BJ (cell line): ENCODE results near the gene FOXN3. TPM values are rescaled to one million over a fixed set of nuclear protein-coding genes. Genes with fewer than 3 reads are reported as not detected.

Experiments used
- CTCF ChIA-PET: fragments of 350-600 bp; formaldehyde crosslinking; extraction: SDS; loops from one replicate; lab custom pipeline; 2021; ENCODE audit warnings: antibody characterized with exemption, inconsistent platforms; lab: Yijun Ruan, JAX
- POLR2A ChIA-PET: fragments of 300-600 bp; sonication (Branson Sonifier 250); formaldehyde crosslinking; extraction: SDS; loops from one replicate; lab custom pipeline; 2021; ENCODE audit warnings: antibody characterized with exemption; lab: Charles Lee
- DNase-seq: peaks from one replicate; pipeline ENCODE4 v3.0.0-alpha.2; 2011; ENCODE audit warnings: low read depth
- H3K27me3 ChIP-seq: 2 replicates; pipeline ENCODE4 v1.6.0; 2011; ENCODE audit warnings: low read length; ENCODE audit not compliant: control insufficient read depth, insufficient read depth
- H3K36me3 ChIP-seq: 2 replicates; pipeline ENCODE4 v1.5.1; 2011; ENCODE audit warnings: low read length; ENCODE audit not compliant: control insufficient read depth, insufficient read depth
- H3K4me3 ChIP-seq: 2 replicates; pipeline ENCODE4 v1.5.1; 2011; ENCODE audit warnings: low read depth, mild to moderate bottlenecking, control low read depth, low read length
- CTCF ChIP-seq: IDR thresholded peaks from 2 replicates; pipeline ENCODE4 v1.5.1; 2011; ENCODE audit warnings: low read depth, mild to moderate bottlenecking, control low read depth, inconsistent platforms, low read length, moderate library complexity; ENCODE audit not compliant: insufficient read depth
- polyA plus RNA-seq: library from polyadenylated mRNA; depleted of rRNA; stranded (reverse); fragments of >200 nt; gene quantifications from 2 replicates; pipeline ENCODE4 v1.2.3, GENCODE V29; 2011

The FOXN3 gene
- polyA plus RNA-seq, 1 experiment, result 30.2 TPM

- no peak for TF ChIP-seq CTCF
- Histone ChIP-seq H3K36me3 (no peaks in the 10 kb centered on the region), H3K27me3 (no peaks in the 10 kb centered on the region), H3K4me3 (no peak overlapping the region)
- ChIA-PET POLR2A (interaction anchor here (0.6 kb wide), 1 partner anchor 709 kb away, joined by 3 read pairs; no protein-coding TSS in a partner anchor), CTCF (no interaction called here)
- DNase-seq, result peak; percentile 31
Measured at GRCh38 chr14:89330236-89331002, 86.6 kb downstream of the FOXN3 start.

DNA sequence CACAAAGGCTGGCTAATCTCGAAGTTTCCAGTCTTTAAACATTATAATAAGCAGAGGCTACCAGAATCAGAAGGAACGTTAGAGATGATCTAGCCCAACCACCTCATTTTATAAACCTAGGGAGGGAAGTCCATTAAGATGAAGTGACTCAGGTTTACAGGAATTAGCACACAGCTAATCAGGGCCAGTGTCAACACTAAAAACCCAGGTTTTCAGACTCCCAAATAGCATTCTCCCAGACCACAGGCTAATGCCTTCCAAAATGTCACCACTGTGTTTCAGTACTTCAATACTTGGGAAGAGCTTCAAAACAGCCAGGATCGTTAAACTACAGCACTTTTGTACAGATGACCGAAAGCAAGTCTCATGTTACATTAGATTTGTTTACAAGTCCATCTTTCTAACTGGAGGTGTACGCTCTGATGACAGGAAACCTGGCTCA, 89.2 kb downstream of the FOXN3 start:
- ChIA-PET CTCF (interaction anchor here (0.8 kb wide), 1 partner anchor 151 kb away, joined by 3 read pairs; no protein-coding TSS in a partner anchor), POLR2A (no interaction called here)
- DNase-seq, result no peak
- Histone ChIP-seq H3K36me3 (no peaks in the 10 kb centered on the region), H3K4me3 (no peak overlapping the region), H3K27me3 (no peaks in the 10 kb centered on the region)
- TF ChIP-seq CTCF, result no peak

DNA sequence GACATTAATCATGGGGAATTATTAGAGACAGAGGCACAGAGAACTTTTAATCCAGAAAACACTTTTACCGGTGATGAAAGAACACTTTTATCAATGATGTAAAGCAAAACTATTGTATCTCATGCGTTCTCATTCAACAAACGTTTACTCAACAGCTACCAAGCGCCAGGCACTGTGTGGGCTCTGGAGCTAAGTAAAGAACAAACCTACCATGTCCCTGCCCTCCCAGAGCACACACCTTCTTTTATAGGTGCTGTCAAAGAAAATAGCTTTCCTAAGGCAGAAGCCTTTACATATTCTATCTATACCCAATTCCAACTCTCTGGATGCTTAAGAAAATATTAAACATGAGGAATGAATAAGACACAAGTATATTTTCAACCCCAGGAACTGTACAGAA, 91.1 kb downstream of the FOXN3 start:
- Histone ChIP-seq H3K4me3 (no peak overlapping the region), H3K36me3 (no peaks in the 10 kb centered on the region), H3K27me3 (no peaks in the 10 kb centered on the region)
- DNase-seq, result no peak
- ChIA-PET CTCF (interaction anchor here (1.0 kb wide), 1 partner anchor 20 kb away, joined by 3 read pairs; no protein-coding TSS in a partner anchor), POLR2A (no interaction called here)
- TF ChIP-seq CTCF, result no peak

GRCh38 chr14:89325299-89325883, 91.6 kb downstream of the FOXN3 start:
- CTCF ChIA-PET, result no interaction called here
- TF ChIP-seq CTCF, result no peak
- Histone ChIP-seq H3K27me3 (no peaks in the 10 kb centered on the region), H3K4me3 (no peak overlapping the region), H3K36me3 (no peaks in the 10 kb centered on the region)
- DNase-seq, result no peak
- POLR2A ChIA-PET, result no interaction called here

- ChIA-PET POLR2A (no interaction called here), CTCF (no interaction called here)
- TF ChIP-seq CTCF, result no peak
- no peak for DNase-seq
- Histone ChIP-seq H3K4me3 (no peak overlapping the region), H3K27me3 (no peaks in the 10 kb centered on the region), H3K36me3 (no peaks in the 10 kb centered on the region)
Measured at GRCh38 chr14:89324501-89325298, 92.3 kb downstream of the FOXN3 start.
